NB4 (cell line): ENCODE measurements around the gene PIGL.

Source experiments
- DNase-seq: peaks from one replicate; pipeline ENCODE4 v3.0.0; 2010; ENCODE audit warnings: low read depth
- H3K4me3 ChIP-seq: one replicate; pipeline ENCODE4 v1.5.1; 2011; ENCODE audit warnings: mild to moderate bottlenecking, low read depth, low read length, moderate library complexity
- MYC ChIP-seq: IDR thresholded peaks from 2 replicates; pipeline ENCODE4 v1.6.1; 2011; ENCODE audit warnings: low read depth, low read length
- POLR2A ChIP-seq: IDR thresholded peaks from 2 replicates; pipeline ENCODE4 v1.6.1; 2011; ENCODE audit warnings: mild to moderate bottlenecking; ENCODE audit not compliant: insufficient read length; ENCODE audit errors: extremely low read depth
- TF ChIP-seq, protein P1 (sequence below): IDR thresholded peaks from 2 replicates; pipeline ENCODE4 v1.6.1; 2011; ENCODE audit warnings: low read depth, low read length
- TF ChIP-seq, protein P2 (sequence below): IDR thresholded peaks from one replicate; pipeline ENCODE4 v1.5.1; 2012; ENCODE audit warnings: low read depth, low read length

The PIGL gene

DNA sequence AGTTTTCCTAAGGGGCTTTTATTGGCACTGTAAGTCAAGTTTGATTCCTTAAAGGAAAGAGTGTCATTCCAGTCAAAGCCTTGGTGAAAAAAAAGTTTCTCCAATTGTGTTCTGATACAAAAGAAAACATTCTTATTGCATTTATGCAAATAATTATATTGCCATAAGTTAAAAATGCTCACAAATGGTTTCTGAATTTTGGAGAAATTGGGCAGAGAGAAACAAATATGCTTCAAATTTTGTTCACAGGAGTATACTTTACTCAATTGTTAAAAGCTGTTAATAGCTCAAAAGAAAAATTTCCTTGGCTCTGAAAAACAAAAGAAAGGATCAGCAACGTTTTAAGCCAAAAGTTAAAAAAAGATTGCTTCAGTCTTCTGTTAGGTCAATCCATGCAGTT lies 60.2 kb downstream of the PIGL start:
- DNase-seq = no peak
- H3K4me3 ChIP-seq = no peak overlapping the region
- TF ChIP-seq MYC (no peak), POLR2A (no peak)
- TF ChIP-seq, protein P1, sequence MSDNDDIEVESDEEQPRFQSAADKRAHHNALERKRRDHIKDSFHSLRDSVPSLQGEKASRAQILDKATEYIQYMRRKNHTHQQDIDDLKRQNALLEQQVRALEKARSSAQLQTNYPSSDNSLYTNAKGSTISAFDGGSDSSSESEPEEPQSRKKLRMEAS = no peak
- TF ChIP-seq, protein P2, sequence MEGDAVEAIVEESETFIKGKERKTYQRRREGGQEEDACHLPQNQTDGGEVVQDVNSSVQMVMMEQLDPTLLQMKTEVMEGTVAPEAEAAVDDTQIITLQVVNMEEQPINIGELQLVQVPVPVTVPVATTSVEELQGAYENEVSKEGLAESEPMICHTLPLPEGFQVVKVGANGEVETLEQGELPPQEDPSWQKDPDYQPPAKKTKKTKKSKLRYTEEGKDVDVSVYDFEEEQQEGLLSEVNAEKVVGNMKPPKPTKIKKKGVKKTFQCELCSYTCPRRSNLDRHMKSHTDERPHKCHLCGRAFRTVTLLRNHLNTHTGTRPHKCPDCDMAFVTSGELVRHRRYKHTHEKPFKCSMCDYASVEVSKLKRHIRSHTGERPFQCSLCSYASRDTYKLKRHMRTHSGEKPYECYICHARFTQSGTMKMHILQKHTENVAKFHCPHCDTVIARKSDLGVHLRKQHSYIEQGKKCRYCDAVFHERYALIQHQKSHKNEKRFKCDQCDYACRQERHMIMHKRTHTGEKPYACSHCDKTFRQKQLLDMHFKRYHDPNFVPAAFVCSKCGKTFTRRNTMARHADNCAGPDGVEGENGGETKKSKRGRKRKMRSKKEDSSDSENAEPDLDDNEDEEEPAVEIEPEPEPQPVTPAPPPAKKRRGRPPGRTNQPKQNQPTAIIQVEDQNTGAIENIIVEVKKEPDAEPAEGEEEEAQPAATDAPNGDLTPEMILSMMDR = no peak

- TF ChIP-seq, protein P1 = no peak
- TF ChIP-seq MYC = no peak
- TF ChIP-seq POLR2A = no peak
- TF ChIP-seq, protein P2 = no peak
- no peak overlapping the region for H3K4me3 ChIP-seq
Observed at GRCh38 chr17:16281351-16281750, 64.3 kb downstream of the PIGL start.

GRCh38 chr17:16282522-16282921 lies 65.5 kb downstream of the PIGL start:
- no peak for DNase-seq
- H3K4me3 ChIP-seq = no peak overlapping the region
- TF ChIP-seq POLR2A = no peak
- TF ChIP-seq, protein P1 = no peak
- TF ChIP-seq MYC = no peak
- TF ChIP-seq, protein P2 = no peak

More at GRCh38 chr17:16281351-16281750, 64.3 kb downstream of the PIGL start:
- DNase-seq = no peak

DNA sequence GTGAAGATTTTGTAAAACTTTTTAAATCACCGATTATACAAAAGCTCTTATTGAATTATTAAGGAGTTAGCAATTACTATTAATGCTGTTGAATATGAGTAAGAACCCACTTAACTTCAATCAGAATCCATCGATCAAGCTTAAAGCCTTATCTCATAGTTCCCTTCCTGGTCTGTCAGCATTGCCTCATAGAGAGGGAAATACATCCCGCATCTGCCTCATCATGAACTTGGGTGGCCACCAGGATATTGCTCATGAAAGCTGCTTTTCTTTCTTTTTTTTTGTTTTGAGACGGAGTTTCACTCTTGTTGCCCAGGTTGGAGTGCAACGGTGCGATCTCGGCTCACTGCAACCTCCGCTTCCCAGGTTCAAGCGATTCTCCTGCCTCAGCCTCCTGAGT lies 66.7 kb downstream of the PIGL start:
- H3K4me3 ChIP-seq = no peak overlapping the region
- TF ChIP-seq, protein P2 = no peak
- TF ChIP-seq, protein P1 = no peak
- no peak for TF ChIP-seq POLR2A
- TF ChIP-seq MYC = no peak
- no peak for DNase-seq

DNA sequence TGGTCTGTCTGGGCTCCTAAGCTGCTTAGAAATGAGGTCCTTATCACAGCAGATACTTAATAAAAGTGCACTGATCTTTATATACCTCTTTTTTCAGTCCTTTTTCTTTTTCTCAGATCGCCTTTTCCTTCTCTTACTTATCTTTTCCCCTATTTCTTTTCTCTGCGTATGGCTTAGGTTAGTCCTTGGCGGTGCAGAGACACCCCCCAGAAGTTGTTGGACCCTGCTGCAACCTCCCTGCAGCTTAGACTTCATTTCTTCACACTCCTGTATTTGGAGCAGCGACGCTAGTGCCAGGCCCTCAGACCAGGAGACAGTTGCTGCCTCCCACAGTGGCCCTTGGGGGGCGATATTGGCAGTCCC lies 68.6 kb downstream of the PIGL start:
- DNase-seq = no peak
- no peak for TF ChIP-seq MYC
- TF ChIP-seq, protein P2 = peak; percentile 75
- peak overlapping the region; percentile 4 for H3K4me3 ChIP-seq
